HG03139 (cell line): Measurements from ENCODE around the gene PC.
"Not testable (repeated sequence)": the region's sequence is repeated elsewhere in the genome, so short reads cannot be mapped to it uniquely, and the experiment has no call there.

Source experiments
- ATAC-seq: cut with Tn5 transposase; IDR thresholded peaks from one replicate; pipeline ENCODE4 v1.9.1; 2021; ENCODE audit not compliant: unreplicated experiment

Gene PC

DNA sequence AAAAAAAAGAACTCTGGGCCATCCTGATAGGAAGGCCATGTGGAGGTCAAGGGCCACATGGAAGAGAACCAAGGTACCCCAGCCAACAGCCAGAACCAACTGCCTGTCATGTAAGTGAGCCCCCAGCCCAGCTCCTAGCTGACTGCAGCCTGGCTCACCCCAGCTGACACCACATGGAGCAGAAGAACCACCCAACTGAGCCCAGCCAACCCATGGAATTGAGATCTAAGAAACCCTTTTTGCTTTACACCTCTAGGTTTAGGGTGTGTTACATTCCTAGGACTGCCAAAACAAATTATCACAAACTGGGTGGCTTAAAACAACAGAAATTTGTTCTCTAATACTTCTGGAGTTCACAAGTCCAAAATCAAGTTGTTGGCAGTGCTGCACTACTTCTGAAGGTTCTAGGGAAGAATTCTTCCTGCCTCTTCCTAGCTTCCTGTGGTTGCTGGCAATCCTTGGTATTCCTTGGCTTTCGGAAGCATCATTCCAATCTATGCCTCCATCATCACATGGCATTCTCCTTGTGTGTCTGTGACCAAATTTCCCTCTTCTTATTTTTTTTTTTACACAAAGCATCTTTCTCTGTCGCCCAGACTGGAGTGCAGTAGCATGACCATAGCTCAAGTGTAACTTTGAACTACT lies 21.3 kb upstream of the PC start:
- no peak for ATAC-seq

DNA sequence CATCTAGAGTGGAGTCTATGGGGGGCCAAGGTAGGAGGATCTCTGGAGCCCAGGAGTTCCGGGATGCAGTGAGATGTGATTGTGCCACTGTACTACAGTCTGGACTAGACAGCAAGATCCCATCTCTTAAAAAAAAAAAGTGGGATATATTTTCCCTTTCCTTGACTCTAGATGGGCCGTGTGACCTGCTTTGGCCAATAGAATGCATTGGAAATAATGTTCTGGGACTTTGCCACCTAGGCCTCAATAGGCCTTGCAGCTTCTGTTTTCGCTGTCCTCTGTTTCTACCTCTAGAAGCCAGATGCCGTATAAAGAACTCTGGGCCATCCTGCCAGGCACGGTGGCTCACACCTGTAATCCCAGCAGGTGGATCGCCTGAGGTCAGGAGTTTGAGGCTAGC lies 20.5 kb upstream of the PC start:
- no peak for ATAC-seq

DNA sequence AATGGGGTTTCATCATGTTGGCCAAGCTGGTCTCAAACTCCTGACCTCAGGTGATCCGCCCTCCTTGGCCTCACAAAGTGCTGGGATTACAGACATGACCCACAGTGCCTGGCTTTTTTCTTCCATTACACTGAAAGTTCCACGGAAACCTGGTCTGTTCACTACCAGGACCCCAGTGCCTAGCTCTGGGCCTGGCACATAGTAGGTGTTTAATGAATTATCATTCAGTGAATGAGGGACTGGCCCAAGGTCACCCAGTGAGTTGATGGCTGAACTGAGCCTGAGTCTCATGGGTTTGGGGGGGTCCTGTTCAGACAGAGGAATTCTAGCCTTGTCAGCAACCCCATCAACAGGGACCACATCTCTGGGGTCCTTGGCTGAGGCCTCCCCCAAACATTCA lies 20.0 kb upstream of the PC start:
- no peak for ATAC-seq

DNA sequence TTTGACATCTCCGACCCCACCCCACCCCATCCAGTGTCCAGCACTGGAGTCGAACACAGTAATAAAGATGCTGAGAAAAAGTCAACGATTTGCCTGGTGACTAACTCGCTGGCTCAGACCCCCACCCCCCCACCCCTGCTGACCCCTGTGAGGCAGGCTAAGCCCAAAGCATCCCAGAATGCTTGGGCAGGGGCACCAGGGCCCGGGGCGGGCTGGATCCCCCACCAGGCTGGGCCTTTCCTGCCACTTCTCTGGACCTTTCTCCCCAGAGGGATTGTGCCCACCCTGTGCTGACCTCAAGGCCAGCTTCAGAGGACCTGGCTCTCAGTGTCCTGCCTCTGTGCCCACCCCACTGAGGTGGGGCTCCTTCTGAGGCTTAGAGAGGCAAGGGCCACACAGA lies 18.7 kb upstream of the PC start:
- ATAC-seq, result no peak

DNA sequence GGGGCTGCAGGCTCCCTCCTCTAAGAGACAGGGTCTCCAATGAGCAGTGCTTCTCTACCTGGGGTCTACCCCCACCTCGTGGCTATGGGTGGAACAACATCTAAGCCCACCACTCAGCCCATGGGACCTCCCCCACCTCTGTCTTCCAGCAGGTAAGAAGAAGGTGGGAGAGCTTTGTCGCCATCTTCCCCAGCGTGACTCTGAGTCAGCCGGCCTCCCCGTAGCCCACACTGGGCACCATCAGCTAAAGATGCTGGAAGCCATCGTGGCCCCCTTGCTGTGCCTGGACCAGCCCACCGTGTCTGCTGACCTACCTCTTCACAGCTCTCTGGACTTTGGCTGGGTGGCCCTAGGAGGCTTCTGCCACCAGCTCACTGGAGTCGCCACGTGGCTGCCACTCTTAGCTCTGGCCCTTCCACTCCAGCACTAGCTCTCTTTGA lies 17.9 kb upstream of the PC start:
- ATAC-seq, result no peak

DNA sequence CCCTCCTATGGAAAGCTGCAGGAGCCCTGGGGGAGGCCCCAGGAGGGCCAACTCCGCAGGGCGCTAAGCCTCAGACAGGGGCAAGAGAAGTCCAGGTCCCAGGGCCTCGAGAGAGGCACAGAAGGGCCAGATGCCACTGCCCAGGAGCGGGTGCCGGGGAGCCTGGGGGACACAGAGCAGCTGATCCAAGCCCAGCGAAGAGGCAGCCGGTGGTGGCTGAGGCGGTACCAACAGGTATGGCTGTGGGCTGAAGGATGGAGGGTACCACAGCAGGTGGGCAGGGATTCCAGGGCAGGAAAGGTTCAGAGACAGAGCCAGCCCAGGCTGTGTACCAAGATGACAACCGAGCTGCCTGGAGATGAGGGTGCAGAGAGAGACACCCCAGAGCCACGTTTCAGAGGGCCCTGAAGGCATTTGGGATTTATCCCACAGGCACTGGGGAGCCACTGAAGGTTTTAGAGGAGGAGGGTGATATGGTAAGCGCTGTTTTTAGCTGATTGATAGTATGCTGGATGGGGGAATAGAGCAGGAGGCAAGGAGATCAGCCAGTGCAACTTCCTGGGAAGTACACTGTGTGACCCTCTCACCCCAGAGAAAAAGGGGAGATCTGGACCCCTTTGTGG lies 17.3 kb upstream of the PC start:
- ATAC-seq, result no peak

DNA sequence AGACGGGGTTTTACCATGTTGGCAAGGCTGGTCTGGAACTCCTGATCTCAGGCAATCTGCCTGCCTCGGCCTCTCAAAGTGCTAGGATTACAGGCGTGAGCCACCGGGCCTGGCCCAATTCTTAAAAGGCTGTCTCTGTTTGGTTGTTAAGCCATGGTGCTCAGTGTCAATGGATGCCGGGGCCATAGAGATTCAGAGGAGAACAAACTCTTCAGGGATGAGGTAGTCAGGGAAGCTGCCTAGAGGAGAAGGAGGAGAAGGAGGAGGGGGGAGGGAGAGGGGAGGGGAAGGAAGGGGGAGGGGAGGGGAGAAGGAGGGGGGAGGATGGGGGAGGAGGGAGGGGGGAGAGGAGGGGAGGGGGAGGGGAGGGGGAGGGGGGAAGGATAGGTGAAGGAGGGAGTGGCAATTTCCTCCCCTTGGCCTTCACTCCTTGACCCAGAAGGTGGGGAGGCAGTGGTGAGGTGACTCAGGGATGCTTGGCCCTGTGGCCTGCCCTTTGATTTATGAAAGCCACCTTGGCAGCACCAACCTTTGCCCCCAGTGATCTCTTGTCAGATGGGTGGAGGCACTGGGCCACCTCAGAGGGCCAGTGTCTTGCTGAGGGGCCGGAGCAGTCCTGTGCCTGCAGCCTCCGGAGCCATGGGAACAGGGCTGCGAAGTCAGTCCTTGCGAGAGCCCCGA lies 16.7 kb upstream of the PC start, which contains the start of gene C11orf86:
Gene C11orf86 (plus strand): TSS at position 581 of the 681 bp plus-strand sequence. CDS start 59 bp downstream, at position 640.
- ATAC-seq, result no peak

DNA sequence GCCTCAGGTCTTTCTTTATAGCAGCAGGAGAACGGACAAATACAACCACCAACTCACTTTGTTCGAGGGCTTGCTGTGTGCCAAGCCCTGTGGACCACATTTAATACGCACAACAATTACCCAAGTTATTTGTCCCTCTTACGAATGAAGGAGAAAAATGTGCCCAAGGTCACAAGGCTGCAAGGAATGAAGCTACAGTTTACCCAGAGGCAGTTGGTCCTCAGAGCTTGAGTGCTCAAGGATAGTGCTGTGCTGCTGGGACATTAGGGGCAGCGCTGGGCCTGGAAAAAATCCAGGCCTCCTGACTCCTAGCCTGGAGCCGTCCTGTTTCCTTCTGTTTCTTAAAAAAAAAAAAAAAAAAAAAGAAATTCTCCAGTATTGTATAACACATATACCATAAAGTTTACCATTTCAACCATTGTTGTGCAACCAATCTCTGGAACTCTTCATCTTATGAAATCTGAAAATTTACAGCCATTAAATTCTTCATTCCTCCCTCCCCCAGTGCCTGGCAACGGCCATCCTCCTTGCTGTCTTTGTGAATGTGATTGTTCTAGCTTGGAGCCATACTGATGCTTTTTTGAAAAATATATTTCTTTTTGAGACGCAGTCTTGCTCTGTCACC lies 15.9 kb upstream of the PC start:
- ATAC-seq, result no peak

DNA sequence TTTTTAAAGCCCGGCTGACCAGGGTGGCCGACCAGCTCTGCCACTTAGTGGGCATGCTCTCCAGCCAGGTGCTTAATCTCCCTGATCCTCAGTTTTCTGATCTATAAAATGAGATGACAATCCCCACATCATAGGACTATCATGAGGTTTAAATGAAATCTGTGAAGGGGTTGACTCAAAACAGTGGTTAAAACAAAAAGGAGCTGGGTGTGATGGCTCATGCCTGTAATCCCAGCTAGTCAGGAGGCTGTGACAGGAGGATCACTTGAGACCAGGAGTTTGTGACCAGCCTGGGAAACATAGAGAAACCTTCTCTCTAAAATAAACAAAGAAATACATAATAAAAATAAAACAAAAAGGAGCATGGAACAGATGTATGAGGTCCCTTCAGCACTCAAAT lies 13.3 kb upstream of the PC start:
- ATAC-seq, result no peak

DNA sequence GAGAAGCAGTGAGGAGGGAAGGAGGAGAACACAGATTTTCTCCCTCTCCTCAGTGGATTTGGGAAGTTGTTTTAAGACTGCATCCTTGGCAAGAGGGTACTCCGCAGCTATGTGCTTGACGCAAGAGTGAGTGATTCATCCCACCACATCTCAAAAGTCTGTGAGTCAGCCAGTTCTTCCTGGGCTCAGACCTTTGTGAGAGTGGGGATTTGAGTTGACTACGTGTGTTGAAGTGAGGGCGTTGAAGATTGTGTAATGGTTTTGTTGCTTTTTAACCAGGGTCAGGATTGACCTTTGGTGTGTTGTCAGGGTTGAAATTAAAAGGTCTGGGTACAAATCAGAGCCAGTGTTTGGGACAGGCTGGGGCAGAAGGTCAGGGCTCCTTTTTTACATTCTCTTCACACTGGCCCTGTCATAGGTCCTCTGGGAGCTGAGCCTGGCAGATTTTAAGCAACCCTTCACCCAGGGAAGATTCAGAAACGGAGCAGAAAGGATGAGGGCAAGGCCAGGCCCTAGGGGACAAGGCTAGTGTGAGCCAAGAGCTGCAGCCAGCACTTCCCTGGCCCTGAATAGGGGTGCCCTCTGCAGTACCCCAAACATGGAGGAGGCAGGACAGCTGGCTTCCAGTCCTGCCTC lies 12.7 kb upstream of the PC start:
- no peak for ATAC-seq

DNA sequence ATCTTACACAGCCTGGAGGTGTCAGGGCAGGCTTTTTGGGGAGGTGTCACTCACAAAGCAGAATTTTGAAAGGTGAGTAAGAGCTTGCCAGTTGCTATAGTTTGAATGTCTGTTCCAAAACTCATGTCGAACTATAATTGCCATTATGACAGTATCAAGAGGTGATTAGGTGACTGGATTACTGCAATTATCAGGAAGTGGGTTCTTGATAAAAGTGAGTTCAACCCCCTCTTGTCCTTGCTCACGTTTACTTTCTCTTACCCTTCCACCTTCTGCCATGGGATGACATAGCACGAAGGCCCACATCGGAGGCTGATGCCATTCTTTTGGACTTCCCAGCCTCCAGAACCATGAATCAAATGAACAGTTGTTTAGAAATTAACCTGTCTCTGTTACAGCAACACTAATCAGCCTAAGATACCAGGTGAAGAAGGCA lies 12.2 kb upstream of the PC start:
- no peak for ATAC-seq

DNA sequence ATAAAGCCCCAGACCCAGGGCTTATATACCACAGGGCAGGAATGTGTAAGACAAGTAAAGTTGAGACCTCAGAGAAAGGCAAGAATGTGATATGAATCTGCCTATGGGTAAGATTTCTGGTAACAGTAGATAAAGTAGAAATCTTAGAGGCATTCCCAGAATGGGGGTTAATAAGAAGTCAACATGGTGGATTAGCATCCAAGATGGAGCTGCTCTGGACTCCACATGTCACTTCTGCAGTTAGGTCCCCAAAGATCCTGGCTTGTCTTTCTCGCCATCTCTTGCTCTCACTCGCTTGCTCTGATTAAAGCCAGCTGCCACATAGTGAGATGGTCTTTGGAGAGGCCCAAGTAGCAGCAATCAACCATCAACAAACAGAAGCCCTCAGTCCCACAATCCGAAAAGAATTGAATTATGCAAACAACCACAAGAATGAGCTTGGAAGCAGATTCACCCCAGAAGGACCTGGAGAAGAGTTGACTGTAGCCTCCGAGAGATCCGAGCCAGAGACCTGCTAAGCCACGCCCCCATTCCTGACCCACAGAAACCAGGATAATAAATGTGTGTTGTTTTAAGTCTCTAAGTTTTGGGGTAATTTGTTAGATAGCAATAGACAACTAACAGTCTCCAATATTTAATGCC lies 11.5 kb upstream of the PC start:
- ATAC-seq, result no peak

DNA sequence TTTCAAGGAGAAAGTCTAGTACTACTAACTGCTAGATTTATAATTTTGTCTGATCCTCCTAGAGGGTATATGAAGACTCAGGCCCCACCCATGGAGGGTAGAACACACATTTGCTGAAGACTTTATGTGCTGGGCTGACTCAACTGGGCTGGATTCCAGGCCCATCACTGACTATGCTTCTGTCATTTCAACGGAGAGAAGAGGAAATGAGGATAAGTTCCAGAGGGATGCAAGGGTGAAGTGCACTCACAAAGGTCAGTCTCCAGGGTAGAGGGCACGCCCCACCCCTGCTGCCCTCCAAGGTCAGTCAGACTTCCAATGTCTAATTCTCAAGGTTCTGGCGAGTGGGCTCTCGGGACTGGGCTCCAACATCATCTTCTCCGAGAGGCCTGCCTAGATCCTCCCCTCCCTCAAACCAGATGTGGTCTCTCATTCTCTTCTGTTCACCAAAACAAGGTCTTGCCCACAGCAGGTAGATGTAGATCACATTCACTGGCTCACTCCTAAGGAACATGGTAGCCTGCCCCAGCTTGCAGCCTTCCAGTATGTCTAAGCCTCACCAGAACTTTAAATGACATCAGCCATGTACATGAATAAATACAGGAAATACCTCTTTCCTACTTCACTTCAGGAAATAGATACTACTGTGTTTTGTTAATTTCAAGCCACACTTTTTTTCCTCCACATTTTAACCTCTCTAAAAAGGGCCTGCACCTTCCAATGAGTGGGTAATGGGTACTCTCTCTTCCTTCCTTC lies 9.7 kb upstream of the PC start:
- ATAC-seq, result no peak

DNA sequence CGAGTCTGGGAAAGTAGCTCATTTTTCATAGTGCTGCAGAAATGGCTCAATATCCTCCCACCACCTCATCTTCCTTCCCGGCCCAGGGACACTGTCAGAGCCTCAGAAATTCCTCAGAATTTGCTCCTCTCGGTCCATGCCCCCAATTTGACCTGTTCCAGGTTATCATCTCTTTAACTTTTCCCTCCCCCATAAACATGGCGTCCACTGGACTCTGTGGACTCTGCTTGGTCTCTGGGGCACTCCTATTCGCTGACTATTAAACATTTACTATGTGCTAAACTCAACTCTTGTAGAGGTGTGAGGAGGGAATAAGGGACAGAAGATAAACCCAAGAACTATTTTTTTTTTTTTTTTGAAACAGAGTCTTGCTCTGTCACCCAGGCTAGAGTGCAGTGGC lies 8.2 kb upstream of the PC start:
- ATAC-seq, result no peak

DNA sequence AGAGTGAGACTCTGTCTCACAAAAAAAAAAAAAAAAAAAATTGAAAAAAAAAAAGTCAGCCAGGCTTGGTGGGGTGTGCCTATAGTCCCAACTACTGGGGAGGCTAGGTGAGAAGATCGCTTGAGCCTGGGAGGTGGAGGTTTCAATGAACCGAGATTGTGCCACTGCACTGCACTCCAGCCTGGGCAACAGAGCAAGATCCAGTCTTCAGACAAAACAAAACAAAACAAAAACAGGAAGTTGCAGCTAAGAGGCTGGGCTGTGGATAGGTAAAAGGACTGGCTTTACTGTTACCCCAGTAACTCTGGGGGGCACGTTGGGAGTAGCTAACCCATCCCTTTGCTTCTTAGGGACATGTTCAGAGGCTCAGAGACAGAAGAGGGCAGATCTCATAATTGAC lies 6.3 kb upstream of the PC start:
- ATAC-seq, result no peak

DNA sequence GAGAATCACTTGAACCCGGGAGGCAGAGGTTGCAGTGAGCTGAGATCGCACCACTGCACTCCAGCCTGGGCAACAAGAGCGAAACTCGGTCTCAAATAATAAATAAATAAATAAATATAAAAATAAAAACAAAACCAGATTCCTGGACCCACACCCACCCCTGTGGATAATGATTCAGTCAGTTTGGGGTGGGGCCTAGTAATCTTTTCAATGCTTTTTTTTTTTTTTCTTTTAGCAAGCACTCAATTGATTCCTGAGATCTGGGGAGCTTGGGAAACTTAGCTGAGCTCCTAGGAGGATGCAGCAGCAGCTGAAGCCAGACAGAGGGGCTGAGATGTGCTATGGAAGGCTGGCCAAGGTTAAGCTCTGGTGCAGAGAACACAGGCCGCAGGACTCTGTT lies 4.6 kb upstream of the PC start:
- no peak for ATAC-seq

DNA sequence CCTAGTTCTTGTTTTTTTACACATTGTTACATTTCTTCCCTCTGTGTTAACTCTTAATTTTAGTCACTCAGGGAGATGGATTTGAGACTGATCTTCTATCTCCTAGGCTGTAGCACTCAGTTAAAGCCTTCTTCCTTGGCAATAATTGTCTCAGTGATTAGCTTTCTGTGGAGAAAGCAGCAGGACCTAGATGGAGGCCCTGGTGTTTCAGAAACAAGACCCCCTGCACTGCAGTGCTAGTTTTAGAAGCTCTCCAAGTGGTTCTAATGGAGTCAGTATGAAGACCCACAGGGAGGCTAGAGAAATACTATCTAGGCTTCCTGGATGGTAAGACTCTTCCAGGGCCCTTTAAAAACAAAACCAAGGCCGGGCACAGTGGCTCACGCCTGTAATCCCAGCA lies 4.1 kb upstream of the PC start:
- ATAC-seq, result no peak

DNA sequence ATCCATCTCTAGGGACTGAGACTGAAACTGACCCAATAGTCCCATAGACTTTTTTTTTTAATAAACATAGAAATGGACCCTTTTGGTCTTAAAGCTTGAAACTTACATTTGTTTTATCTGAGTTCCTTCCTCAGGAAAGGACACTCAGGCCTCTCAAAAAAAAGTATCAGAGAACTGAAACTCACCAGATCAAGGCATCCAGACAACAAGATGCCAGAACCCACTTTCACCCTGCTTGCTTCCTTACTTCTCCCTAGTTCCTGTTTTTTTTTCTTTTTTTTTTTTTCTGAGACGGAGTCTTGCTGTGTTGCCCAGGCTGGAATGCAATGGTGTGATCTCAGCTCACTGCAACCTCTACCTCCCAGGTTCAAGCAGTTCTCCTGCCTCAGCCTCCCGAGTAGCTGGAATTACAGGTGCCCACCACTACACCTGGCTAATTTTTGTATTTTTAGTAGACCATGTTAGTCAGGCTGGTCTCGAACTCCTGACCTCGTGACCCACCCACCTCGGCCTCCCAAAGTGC lies 3.6 kb upstream of the PC start:
- ATAC-seq, result not testable (repeated sequence)

DNA sequence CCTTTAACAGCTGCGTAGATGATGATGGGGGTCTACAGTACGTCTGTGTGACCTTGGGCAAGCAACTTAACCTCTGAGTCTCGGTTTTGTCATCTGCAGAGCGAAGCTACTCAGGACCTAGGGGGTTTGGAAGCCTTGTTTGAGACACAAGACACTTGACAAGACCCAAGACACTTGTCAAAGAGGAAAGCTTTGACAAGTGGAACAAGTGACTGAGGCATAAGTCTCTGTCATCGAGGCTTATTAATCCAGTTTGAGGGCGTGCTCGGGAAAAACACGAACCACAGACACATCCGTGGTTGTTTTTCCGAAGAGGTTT lies 732 bp upstream of the PC start:
- ATAC-seq, result no peak

DNA sequence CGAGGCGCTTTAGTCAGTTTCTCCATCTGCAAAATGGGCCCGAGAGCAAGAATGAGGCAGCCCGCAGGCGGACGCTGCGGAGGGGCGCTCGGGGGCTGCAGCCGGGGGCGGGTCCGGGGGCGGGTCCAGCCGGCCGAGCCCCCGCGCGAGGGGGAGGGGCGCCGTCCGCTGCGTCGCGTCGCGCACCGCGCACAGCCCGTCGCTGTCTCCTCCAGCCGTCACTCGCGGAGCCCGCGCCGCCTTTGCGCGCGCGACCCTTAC lies 282 bp downstream of the PC start:
- ATAC-seq, result no peak
